Spinal cord (tissue), 4 donors: ENCODE data around the gene UTP11. TPM values are rescaled to one million over a fixed set of nuclear protein-coding genes. Genes with fewer than 3 reads are reported as not detected.

Experiments
- polyA plus RNA-seq, 2 donors: library from polyadenylated mRNA; unstranded; fragments of 120-200 nt; gene quantifications; one replicate each; pipeline ENCODE4 v1.2.1, GENCODE V29; 2013; ENCODE audit not compliant: insufficient read length in 2 of 2
- small RNA-seq: library from RNA; depleted of rRNA; stranded (forward); fragments of <200 nt; gene quantifications from one replicate; pipeline ENCODE3, GENCODE V24; 2014; ENCODE audit warnings: low replicate concordance
- total RNA-seq, 2 donors: library from RNA; depleted of rRNA in 1 of 2; stranded (reverse); fragments of 120-200 nt in 1 of 2; fragments of >200 nt in 1 of 2; gene quantifications; one replicate each; pipeline versions ENCODE4 v1.2.3 to v1.2.4, GENCODE V29; 2013 to 2014

The UTP11 gene
- total and polyA plus RNA-seq, 4 donors = 30.6 to 46.6 (median 41.6) TPM

Small RNA genes lying within 50 kb of the gene (small RNA-seq; reads per million reads assigned to genes)
- gene RNU6-510P = not detected

Other genes with a start within 250 kb of the UTP11 start
- 1 to 10 TPM; 4.8 to 9.6 TPM for gene EPHA10, start 247.6 kb upstream of the UTP11 start, total RNA-seq
- 10 to 100 TPM; 12.6 to 21.9 TPM for gene EPHA10, start 247.6 kb upstream of the UTP11 start, polyA plus RNA-seq
- gene MANEAL, start 218.9 kb upstream of the UTP11 start, total RNA-seq = 10 to 100 TPM; 15.0 to 30.8 TPM
- gene MANEAL, start 218.9 kb upstream of the UTP11 start, polyA plus RNA-seq = 10 to 100 TPM; 50.9 to 53.7 TPM
- gene C1orf122, start 204.9 kb upstream of the UTP11 start, total RNA-seq = 10 to 100 TPM; 19.5 to 72.6 TPM
- gene C1orf122, start 204.9 kb upstream of the UTP11 start, polyA plus RNA-seq = 100 to 1,000 TPM; 107 to 110 TPM
- gene YRDC, start 204.5 kb upstream of the UTP11 start, total RNA-seq = 10 to 100 TPM; 11.6 TPM
- 10 to 100 TPM; 17.0 TPM for gene YRDC, start 204.5 kb upstream of the UTP11 start, polyA plus RNA-seq
- 1 to 10 TPM; 3.1 to 4.3 TPM for gene MTF1, start 153.1 kb upstream of the UTP11 start, total RNA-seq
- 1 to 10 TPM; 7.6 to 8.6 TPM for gene MTF1, start 153.1 kb upstream of the UTP11 start, polyA plus RNA-seq
- 10 to 100 TPM; 18.4 to 26.6 TPM for gene INPP5B, start 65.7 kb upstream of the UTP11 start, total RNA-seq
- 10 to 100 TPM; 11.5 to 24.3 TPM for gene INPP5B, start 65.7 kb upstream of the UTP11 start, polyA plus RNA-seq
- 10 to 100 TPM; 65.1 to 74.6 TPM for gene SF3A3, start 22.7 kb upstream of the UTP11 start, total RNA-seq
- 10 to 100 TPM; 53.5 to 60.5 TPM for gene SF3A3, start 22.7 kb upstream of the UTP11 start, polyA plus RNA-seq
- 10 to 100 TPM in 1 of 2 donors, 1 to 10 TPM in 1; 8.0 to 23.3 TPM for gene FHL3, start 7.2 kb upstream of the UTP11 start, total RNA-seq
- gene FHL3, start 7.2 kb upstream of the UTP11 start, polyA plus RNA-seq = 10 to 100 TPM; 16.1 to 17.6 TPM
- 1 to 10 TPM; 2.3 to 3.0 TPM for gene POU3F1, start 34.1 kb downstream of the UTP11 start, total RNA-seq
- gene POU3F1, start 34.1 kb downstream of the UTP11 start, polyA plus RNA-seq = 1 to 10 TPM; 3.3 to 4.9 TPM